Panc1 (cell line): ENCODE measurements around the gene EFTUD2. TPM values are rescaled to one million over a fixed set of nuclear protein-coding genes. Genes with fewer than 3 reads are reported as not detected.

Source experiments
- ATAC-seq: fragments of 200-7000 bp; cut with Tn5 transposase; 2 replicates; pipeline ENCODE4 v1.9.1; 2020; ENCODE audit warnings: mild to moderate bottlenecking, moderate library complexity
- BruUV-seq: library from RNA; stranded (reverse); fragments of 400-500 nt; replicated peaks from 2 replicates; lab custom pipeline; 2021; lab: Mats Ljungman, UMichigan
- CTCF ChIA-PET: fragments of 300-600 bp; sonication (Branson Sonifier 250); formaldehyde crosslinking; loops from one replicate; lab custom pipeline; 2022; ENCODE audit warnings: antibody characterized with exemption; lab: Charles Lee
- POLR2A ChIA-PET: fragments of 300-600 bp; sonication (Branson Sonifier 250); formaldehyde crosslinking; loops from one replicate; lab custom pipeline; 2022; ENCODE audit warnings: antibody characterized with exemption; lab: Charles Lee
- DNase-seq: peaks from one replicate; pipeline ENCODE4 v3.0.0-alpha.2; 2010; ENCODE audit warnings: low read depth, low spot score
- H3K27ac ChIP-seq: 2 replicates; pipeline ENCODE4 v1.5.1; 2011; ENCODE audit warnings: mild to moderate bottlenecking, low read length, inconsistent platforms
- H3K27me3 ChIP-seq: fragments of 200-500 bp; sonication (Bioruptor generic); 2 replicates; pipeline ENCODE4 v1.6.0; 2014; ENCODE audit warnings: low read length, inconsistent platforms; ENCODE audit not compliant: control insufficient read depth, insufficient read depth
- H3K36me3 ChIP-seq: fragments of 200-500 bp; sonication (Bioruptor generic); 2 replicates; pipeline ENCODE4 v1.5.1; 2014; ENCODE audit warnings: inconsistent platforms, mild to moderate bottlenecking, low read length, moderate library complexity; ENCODE audit not compliant: control insufficient read depth, insufficient read depth
- H3K4me1 ChIP-seq: 2 replicates; pipeline ENCODE4 v1.5.1; 2011; ENCODE audit warnings: inconsistent platforms, mild to moderate bottlenecking, low read length, moderate library complexity; ENCODE audit not compliant: control insufficient read depth, insufficient read depth
- H3K4me3 ChIP-seq, 2 experiments: 2 replicates each; pipeline ENCODE4 v1.5.1; 2011 to 2012; ENCODE audit warnings: low read depth in 2 of 2, low read length in 2 of 2, mild to moderate bottlenecking in 2 of 2, inconsistent platforms in 1 of 2, moderate library complexity in 1 of 2
- H3K9me3 ChIP-seq: fragments of 200-500 bp; sonication (Bioruptor generic); 2 replicates; pipeline ENCODE4 v1.5.1; 2014; ENCODE audit warnings: low read depth, mild to moderate bottlenecking, inconsistent platforms, low read length, moderate library complexity; ENCODE audit not compliant: control insufficient read depth, insufficient read depth
- CTCF ChIP-seq: fragments of 450-650 bp; IDR thresholded peaks from 2 replicates; pipeline ENCODE4 v1.5.1; 2017; ENCODE audit warnings: mild to moderate bottlenecking
- POLR2AphosphoS5 ChIP-seq: IDR thresholded peaks from 2 replicates; pipeline ENCODE4 v1.6.1; 2012; ENCODE audit warnings: mild to moderate bottlenecking, low read depth, low read length, moderate library complexity
- REST ChIP-seq, 2 experiments: IDR thresholded peaks; 2 replicates each; pipeline ENCODE4 v1.6.1; 2011 to 2012; ENCODE audit warnings: low read depth in 2 of 2, control low read depth in 1 of 2, low read length in 1 of 2, mild to moderate bottlenecking in 1 of 2, moderate library complexity in 1 of 2; ENCODE audit not compliant: insufficient read depth in 1 of 2
- SIN3A ChIP-seq: IDR thresholded peaks from 2 replicates; pipeline ENCODE4 v1.6.1; 2012; ENCODE audit warnings: low read depth, mild to moderate bottlenecking, low read length, moderate library complexity, borderline replicate concordance; ENCODE audit not compliant: insufficient read depth
- TCF7L2 ChIP-seq: IDR thresholded peaks from 2 replicates; pipeline ENCODE4 v1.6.1; 2011; ENCODE audit warnings: mild to moderate bottlenecking, low read depth, low read length, inconsistent platforms
- in situ Hi-C: cut with HindIII; loops from 2 replicates; pipeline ENCODE4 v1.10.0; 2016; ENCODE audit warnings: low sequenced_read_pairs, low pct_unique_long_range_greater_than_20kb
- intact Hi-C: fragments of 100-400 bp; cut with micrococcal nuclease; formaldehyde crosslinking; loops from one replicate; pipeline ENCODE4 v1.10.0; 2022; ENCODE audit not compliant: unreplicated experiment
- total RNA-seq: library from RNA; stranded (reverse); gene quantifications from one replicate; pipeline ENCODE4 v1.2.1, GENCODE V29; 2021; ENCODE audit not compliant: unreplicated experiment

Gene EFTUD2
- total RNA-seq, 1 experiment from 2014 or later: 98.0 TPM

GRCh38 chr17:44928950-44929720 is 29.9 kb upstream of the EFTUD2 start:
- in situ Hi-C loops (no loop called here), intact Hi-C loops (no loop called here)
- Histone ChIP-seq H3K27me3 (no peaks in the 10 kb centered on the region), H3K4me3 (no peak overlapping the region), H3K36me3 (peaks cover 2% of the 10 kb centered on the region; the same call in 1 of the 2 replicates), H3K27ac (no peak overlapping the region), H3K4me1 (no peaks in the 10 kb centered on the region), H3K9me3 (no peaks in the 10 kb centered on the region)
- ChIA-PET POLR2A (no interaction called here), CTCF (interaction anchor here (0.5 kb wide), 1 partner anchor 923 kb away, joined by 5 read pairs; no protein-coding TSS in a partner anchor)
- ATAC-seq (no peak), DNase-seq (no peak)
- no TSS peak for BruUV-seq
- TF ChIP-seq REST (IDR thresholded peaks at IDR 0.05; ENCODE audit: insufficient read depth in 1 of 2, low read depth in 2 of 2, low read length in 1 of 2) (no peak), CTCF (no peak), POLR2AphosphoS5 (no peak), SIN3A (no peak), TCF7L2 (no peak)

- no peak overlapping the region for H3K4me3 ChIP-seq
- POLR2A ChIA-PET: no interaction called here
- in situ Hi-C loops (no loop called here), intact Hi-C loops (no loop called here)
- ATAC-seq: no peak
- no peak overlapping the region for H3K27ac ChIP-seq
- H3K27me3 ChIP-seq: no peaks in the 10 kb centered on the region
- no peak for DNase-seq
- no peaks in the 10 kb centered on the region for H3K9me3 ChIP-seq
- peaks cover 2% of the 10 kb centered on the region; the same call in 1 of the 2 replicates for H3K36me3 ChIP-seq
- no TSS peak for BruUV-seq
- no peaks in the 10 kb centered on the region for H3K4me1 ChIP-seq
- TF ChIP-seq CTCF (no peak), POLR2AphosphoS5 (no peak), TCF7L2 (no peak), REST (IDR thresholded peaks at IDR 0.05; ENCODE audit: insufficient read depth in 1 of 2, low read depth in 2 of 2, low read length in 1 of 2) (no peak), SIN3A (no peak)
- CTCF ChIA-PET: no interaction called here
These were observed 28.9 kb upstream of the EFTUD2 start for GRCh38 chr17:44928136-44928535.
